Measurements from ENCODE around the gene PTPRM.

Gene PTPRM

GRCh38 chr18:8124232-8125146 lies 557.4 kb downstream of the PTPRM start:
- TF ChIP-seq CTCF (IDR thresholded peaks at IDR 0.05; ENCODE audit: control extremely low read depth, extremely low read depth, low read depth, missing control alignments), result no peak
- ChIA-PET CTCF (no interaction called here), POLR2A (no interaction called here)

DNA sequence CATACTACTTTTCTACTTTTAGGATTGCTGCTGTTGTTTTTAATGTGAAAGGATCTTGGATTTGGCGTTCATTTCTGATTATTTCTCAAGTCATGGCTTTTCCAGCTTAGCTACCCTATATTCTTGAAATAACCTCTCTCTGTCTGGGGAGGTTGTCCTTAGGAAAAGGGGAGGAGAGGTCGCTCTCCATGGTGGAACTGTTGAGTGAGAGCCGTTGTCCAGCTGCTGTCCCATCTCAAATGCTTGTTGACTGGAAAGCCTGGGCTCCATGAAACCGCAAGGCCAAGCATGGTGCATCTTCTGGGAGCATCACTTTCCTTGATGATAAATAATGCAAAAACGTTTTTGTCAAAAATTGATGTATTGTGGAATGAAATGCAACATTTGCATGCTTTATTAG lies 563.0 kb downstream of the PTPRM start:
- TF ChIP-seq CTCF (IDR thresholded peaks at IDR 0.05; ENCODE audit: control extremely low read depth, extremely low read depth, low read depth, missing control alignments), result no peak
- DNase-seq (ENCODE audit: extremely low spot score), result no peak
- POLR2A ChIA-PET, result no interaction called here
- CTCF ChIA-PET, result interaction anchor here (1.6 kb wide), 1 partner anchor 8 kb away, joined by 4 read pairs; no protein-coding TSS in a partner anchor

More at GRCh38 chr18:8124232-8125146, 557.4 kb downstream of the PTPRM start:
- no peak for DNase-seq (ENCODE audit: extremely low spot score)

GRCh38 chr18:8133032-8133431 lies 565.9 kb downstream of the PTPRM start:
- CTCF ChIA-PET, result no interaction called here
- TF ChIP-seq CTCF (IDR thresholded peaks at IDR 0.05; ENCODE audit: control extremely low read depth, extremely low read depth, low read depth, missing control alignments), result no peak
- DNase-seq (ENCODE audit: extremely low spot score), result no peak
- POLR2A ChIA-PET, result no interaction called here

DNA sequence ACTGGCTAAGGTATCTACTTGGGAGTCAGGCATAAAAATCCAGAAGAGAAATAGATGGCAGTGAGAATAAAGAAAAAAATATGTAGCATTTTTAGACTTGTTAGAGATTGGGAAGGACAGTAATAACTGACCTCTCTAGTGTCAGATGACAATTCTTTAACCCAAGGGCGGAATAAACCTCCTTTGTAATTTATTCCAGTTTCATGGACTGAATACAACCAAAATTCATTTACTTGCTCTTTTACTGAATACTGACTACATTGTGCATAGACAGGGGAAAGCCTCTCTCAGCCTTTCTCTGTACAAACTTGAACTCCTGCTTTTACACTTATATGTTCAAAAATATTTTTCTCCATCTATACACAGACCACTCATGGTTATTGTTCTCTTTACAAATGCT lies 566.8 kb downstream of the PTPRM start:
- ChIA-PET CTCF (no interaction called here), POLR2A (no interaction called here)
- DNase-seq (ENCODE audit: extremely low spot score), result no peak
- TF ChIP-seq CTCF (IDR thresholded peaks at IDR 0.05; ENCODE audit: control extremely low read depth, extremely low read depth, low read depth, missing control alignments), result no peak

DNA sequence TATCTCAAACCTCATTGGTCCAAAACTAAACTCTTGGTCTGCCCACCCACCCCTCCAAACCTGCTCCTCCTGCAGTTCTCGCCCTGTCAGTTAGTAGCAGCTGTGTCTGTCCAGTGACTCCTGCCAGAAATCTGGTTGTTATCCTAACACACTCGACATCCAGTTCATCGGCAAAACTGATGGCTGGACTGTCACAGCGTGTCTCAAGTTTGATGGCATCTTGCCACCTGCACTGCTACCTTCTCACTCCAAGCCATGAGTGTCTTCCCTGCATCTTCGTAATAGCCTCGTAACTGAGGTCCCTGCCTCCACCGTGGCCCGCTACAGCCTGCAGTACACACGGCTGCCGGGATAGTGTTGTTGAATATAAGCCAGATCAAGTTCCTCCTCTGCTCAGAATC lies 572.0 kb downstream of the PTPRM start:
- TF ChIP-seq CTCF (IDR thresholded peaks at IDR 0.05; ENCODE audit: control extremely low read depth, extremely low read depth, low read depth, missing control alignments), result no peak
- CTCF ChIA-PET, result no interaction called here
- DNase-seq (ENCODE audit: extremely low spot score), result no peak
- POLR2A ChIA-PET, result no interaction called here

DNA sequence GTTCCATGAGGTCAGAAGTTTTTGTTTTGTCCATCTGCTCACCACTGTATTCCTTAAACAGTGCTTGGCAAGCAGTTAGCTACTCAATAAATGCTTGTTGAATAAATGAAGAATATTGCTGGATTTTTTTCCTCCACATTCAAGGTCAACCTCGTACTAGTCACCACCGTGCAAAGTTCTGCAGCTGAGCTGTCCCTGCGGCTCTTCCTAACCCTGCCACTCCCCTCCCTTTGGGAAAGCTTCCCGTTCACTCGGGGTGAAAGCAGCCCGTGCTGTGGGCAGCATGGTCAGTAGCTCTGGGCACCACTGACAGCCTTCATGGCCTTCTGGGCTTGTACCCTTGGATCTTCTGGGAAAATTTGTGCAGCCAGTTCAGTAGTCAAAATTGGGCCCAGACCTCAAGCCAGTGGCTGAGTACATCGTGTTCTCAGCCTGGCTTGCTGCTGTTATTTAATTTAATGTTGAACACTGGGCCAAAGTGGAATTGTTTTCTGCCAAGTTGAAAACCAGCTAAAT lies 572.8 kb downstream of the PTPRM start:
- ChIA-PET CTCF (interaction anchor here (1.5 kb wide), 1 partner anchor 12 kb away, joined by 3 read pairs; no protein-coding TSS in a partner anchor), POLR2A (no interaction called here)
- no peak for TF ChIP-seq CTCF (IDR thresholded peaks at IDR 0.05; ENCODE audit: control extremely low read depth, extremely low read depth, low read depth, missing control alignments)
- no peak for DNase-seq (ENCODE audit: extremely low spot score)
